ENCODE measurements around the gene PRSS50.

The PRSS50 gene

GRCh38 chr3:46690798-46691197 lies 26.9 kb downstream of the PRSS50 start:
- DNase-seq, result no peak

GRCh38 chr3:46685446-46685845 lies 32.2 kb downstream of the PRSS50 start:
- no peak for DNase-seq

DNA sequence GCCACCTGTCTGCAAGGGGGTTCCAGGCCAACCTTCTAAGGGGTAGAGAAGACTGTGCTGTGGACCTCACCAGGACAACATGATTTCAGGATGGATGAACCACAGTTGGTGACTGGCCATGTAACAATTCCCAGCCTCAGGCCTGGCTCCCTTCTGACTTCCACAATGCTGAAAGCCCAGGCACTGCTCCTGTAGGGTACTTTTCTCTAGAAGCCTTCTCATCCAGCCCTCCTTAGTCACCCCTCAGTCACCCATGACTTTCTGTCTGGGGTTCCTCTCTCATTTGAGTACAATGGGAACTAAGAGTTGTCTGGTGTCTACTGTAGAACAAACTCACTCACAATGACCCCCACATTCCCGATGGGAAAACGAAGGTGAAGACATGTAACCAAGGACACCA lies 32.8 kb downstream of the PRSS50 start:
- DNase-seq, result no peak

GRCh38 chr3:46682974-46683373 lies 34.7 kb downstream of the PRSS50 start:
- no peak for DNase-seq

DNA sequence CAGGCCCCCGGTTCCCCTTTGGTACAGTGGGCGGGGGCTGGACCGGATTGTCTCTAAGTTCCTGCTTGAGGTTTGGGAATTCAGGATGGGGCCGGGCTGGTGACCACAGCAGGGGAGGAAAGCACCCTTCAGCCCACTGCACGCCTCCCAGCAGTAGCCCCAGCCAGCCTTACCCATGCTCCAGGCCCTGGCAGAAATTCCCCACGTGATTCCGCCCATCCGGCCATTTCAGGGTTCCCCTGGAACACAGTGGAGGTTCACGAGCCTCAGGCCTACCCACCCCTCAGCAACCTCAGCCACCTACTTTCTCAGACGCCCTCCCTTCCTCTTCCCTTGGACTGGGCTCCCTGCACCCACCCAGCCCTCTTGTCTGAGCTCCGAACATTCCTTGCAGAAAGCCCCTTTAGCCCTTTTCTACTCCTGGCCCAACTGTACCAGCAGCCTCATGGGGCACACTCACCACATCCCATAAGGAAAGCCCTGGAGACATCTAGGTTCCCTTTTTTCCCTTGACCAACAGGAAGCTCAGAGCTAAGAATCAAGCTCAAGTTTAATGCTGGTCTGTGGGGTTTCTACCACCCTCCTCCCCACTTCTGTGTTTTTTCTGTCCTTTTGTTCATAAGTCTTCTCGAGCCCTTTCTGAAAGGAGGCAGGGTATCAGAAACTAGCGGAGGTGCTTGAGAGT lies 35.7 kb downstream of the PRSS50 start:
- DNase-seq, result no peak

DNA sequence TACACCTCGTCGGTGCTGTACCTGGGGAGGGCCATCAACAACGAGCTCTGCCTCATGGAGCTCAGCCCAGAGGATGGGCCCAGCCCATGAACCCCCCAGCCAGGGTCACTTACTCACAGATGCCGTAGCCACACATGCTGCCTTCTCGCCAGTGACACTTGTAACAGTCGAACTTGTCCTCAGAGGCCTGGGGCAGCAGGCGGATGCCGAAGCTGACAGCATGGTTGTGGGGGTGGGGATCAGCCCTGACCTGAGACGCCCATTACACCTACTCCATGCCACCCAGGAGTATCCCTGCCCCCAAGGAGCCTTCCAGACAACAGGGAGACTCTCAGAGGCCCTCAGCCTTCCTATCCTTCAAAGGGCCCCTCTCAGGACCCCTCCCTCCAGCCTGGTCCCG lies 36.3 kb downstream of the PRSS50 start:
- no peak for DNase-seq

DNA sequence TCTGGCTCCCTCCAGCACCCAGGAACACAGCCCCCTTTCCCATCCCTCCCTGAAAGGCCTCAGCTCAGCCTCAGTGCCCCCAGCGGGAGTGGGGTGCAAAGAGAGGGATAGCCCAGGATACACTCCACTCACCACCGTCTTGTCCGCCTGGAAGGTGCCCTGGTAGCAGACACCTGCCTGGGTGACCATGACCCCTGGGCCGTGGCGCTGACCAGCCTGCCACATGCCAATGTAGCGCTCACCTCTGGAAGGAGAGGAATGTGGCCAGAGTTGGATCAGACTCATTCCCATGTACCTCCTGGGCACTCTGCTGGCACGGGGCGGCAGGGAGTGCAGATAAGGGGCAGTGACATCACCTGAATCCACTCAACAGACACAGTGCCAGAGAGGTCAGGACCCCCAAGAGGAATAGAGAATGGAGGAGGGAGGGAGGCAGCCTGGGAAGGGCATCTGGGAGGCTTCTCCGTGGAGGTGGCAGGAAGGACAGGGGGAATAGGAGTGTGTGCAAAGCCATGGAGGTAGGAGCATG lies 37.3 kb downstream of the PRSS50 start:
- no peak for DNase-seq

- DNase-seq, result no peak
Measured at GRCh38 chr3:46679681-46680080, 38.0 kb downstream of the PRSS50 start.

DNA sequence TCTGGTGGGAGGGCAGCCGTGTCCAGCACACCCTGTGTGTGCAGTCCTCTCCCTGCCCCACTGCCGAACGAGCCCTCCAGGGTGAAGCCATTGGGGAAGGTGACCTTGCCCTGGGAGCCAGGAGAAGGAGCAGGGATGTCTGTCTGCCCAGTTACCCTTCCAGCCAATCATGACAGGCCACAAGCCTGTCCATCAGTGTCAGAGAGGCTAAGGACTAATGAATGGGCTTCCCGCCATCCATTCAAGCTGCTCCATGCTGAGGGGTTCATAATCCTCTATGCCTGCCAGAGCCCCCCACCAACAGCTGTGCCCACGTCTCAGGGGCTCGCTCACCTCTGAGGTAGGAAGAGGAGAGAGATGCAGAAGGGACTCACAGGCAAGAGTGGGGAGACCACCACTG lies 39.4 kb downstream of the PRSS50 start:
- DNase-seq, result no peak

- no peak for DNase-seq
Measured at GRCh38 chr3:46677411-46677726, 40.3 kb downstream of the PRSS50 start.

DNA sequence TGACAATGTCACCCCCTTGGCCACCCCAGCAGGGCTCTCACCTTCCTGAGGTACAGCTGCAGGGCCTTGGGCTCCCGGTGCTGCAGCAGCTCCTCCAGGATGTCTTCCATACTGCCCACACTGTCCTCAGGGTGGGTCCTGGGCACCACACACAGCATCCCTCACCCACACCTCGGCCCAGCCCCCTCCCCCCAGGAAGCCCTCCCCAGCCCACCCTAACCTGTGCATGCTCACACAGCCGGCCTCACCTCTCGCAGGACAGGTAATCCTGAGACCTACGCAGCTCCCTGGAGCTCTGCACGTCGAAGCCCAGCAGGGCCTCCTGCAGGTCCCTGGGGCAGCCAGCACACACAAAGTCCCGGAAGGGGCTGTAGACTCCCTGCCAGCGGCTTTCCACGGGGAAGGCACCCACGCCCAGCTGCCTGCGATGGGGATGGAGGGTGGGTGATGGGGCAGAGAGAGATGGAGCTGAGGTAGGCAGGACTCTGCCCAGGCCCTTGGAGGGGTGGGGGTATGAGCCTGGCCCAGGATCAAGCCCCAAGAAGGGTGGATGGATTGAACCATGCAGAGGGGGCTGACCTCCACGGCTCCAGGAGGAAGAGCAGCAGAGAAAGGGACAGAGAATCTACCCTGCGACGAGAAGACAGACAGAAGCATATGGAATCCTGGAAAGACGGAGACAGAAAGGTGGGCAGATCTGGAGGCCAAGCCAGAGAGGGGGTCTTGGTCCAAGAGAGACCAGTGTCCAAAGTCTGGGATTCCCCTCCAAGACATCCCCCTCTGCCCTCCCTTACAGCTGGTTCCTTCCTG lies 40.9 kb downstream of the PRSS50 start:
- no peak for DNase-seq

GRCh38 chr3:46675843-46676567 lies 41.7 kb downstream of the PRSS50 start:
- no peak for DNase-seq

DNA sequence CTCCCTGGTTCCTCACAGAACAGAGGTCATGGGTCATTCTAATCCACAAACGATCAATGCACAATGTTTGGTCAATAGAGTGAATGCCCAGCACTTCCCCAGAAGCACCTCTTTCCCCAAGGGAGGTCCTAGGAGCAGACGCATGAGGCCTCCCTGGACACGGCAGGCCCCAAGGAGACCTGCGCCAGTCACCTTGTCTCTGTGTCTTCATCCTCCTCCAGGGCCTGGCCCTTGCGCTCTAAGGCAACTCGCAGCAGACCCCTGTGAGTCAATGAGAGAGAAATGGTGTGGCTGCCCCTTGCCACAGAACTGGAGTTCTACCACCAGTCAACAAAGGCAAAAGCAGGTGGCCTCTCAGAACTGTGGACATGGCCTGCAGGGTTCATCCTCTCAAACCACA lies 42.2 kb downstream of the PRSS50 start:
- DNase-seq, result no peak

DNA sequence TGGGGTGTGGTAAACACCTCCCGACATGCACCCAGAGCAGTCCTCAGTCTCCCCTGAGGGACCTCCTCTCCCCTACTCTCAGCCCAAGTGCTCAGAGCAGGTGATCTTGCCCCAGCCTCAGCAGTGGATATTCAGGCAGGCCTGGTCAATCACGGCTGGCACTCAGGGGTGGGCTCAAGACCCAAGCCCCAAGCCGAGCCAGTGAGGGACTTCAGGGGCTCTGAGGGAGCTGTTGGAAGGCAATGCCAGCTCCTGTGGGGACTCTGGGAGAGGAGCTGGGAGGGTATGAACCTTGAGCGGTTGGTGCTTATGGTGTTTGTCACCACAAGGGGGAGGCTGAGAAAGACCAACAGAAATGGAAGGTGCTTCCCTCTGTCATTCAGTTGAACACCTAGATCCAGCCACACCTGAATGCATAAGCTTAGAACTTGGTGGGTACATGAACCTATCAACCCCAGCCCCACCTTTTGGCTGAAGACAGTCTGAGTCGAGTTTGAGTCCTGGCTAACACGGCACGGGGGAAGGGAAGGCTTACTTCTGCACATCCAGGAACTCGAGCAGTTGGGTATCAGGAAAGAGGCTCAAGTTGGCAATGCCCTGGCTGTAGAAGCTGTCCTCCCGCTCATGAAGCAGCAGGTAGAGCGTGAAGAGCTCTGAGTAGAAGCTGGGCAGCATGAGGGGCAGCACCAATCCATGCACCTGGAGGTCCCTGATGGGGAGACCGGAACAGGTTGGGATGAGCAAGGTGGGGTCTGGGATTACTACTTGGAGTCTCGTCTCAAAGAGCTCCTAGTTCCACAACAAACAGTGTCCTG lies 43.4 kb downstream of the PRSS50 start:
- DNase-seq, result no peak

- DNase-seq, result no peak
Measured at GRCh38 chr3:46673151-46674030, 44.3 kb downstream of the PRSS50 start.

DNA sequence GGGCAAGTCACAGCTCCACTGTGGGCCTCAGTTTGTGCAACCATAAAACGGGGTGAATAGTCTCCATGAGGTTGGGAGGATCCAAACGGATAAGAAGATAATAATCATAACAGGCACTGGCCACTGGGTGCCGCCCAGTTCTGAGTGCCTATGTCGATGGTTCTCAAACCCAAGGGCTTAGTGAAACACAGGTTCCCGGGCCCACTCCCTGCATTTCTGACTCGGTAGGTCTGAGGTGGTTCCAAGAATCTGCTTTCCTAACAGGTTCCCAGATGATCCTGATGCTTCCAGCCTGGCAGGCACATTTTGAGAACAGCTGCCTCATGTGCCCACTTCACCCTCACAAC lies 45.3 kb downstream of the PRSS50 start:
- DNase-seq, result no peak

GRCh38 chr3:46671541-46672348 lies 45.9 kb downstream of the PRSS50 start:
- DNase-seq, result no peak

- DNase-seq, result no peak
Measured at GRCh38 chr3:46670891-46671427, 46.7 kb downstream of the PRSS50 start.

DNA sequence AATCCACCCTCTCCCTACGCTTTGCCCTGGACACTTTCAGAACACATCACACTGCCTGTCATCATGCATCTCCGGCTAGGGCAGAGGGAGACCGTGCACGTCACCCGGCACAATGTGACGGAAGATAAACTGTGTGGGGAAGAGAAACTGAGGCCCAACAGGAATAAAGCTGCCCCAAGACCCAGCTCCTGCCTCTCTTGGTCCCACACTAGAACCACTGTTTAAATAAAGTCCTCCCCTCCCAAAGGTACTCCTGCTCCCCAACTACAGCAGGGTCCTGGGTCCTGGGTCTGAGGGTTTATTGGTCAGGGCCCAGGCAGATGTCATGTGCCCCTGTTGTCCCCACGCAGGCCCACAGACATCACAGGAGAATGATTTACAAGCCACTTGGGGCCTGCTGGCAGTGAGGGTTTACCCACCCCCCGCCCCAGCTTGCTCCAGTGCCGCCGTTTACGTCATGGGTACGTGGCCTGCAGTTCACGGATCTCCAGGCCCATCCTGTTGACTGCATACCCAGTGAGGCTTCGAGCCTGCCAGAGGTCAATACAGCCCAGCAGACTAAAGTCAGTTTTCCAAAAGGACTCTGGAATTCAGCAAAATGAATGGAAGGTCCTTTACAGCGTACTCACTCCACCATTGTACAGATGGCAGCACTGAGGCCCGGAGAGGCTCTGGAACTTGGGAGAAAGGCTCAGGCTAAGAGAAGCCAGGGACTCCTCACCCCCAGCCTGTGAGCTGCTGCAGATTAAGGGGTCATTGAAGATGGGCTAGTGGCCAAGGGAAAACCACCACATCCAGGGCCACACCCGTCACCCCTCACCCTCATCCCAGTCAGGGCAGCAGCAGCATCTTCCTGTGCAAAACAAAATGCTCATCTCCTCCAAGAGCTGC lies 47.4 kb downstream of the PRSS50 start:
- no peak for DNase-seq
